B cell (primary cell): Measurements from ENCODE around the gene RBBP8NL.

ENCODE experiments used
- EZH2 ChIP-seq: IDR thresholded peaks from 2 replicates; pipeline ENCODE4 v1.6.1; 2012; ENCODE audit warnings: borderline replicate concordance, low read depth, mild to moderate bottlenecking, moderate library complexity, low read length; ENCODE audit not compliant: insufficient read depth, poor library complexity, severe bottlenecking
- TF ChIP-seq, protein P1 (sequence below): fragments of 200-600 bp; IDR thresholded peaks from one replicate; pipeline ENCODE4 v1.8.0; 2022; ENCODE audit warnings: antibody characterized with exemption, mild to moderate bottlenecking

DNA sequence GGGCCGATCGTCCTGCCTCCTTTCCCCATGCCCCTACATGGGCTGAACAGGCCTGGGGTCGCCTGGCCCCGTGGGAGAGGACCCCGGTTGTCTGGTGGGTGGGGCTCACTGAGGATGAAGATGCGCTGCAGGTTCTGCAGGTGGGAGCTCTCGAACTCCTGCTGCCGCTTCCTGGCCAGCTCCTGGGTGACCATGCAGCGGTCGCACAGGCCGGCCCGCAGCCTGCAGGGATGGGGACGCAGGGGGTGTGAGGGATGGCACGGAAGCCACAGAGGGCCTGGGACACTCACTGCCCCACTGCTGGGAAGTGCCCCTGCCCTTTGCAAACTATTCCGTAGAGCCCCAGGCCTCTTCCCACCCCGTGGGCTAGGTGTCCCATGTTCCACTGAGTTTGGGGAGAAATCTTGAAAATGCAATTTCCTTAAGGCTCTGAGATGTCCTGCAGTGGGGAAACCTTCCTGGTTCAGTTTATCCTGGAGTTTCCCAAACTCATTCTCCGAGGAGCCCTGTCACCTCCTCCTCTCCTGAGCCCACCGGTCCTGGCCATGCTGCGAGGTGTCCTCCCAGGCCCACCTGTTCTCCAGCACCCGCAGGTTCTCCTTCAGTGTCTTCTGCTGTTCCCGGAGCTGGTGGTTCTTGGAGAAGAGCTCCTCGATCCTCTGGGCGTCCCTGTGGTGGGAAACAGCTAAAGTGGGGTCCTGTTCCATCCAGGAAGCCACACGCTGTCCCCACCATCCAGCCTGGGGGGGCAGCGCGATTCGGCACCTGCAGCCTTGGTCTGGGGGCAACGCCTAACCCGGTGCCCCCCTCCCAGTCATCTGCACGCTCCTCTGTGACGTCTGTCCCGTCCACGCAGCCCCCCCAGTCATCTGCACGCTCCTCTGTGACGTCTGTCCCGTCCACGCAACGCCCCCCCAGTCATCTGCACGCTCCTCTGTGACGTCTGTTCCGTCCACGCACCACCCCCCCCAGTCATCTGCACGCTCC is 10.4 kb downstream of the RBBP8NL start:
- TF ChIP-seq, protein P1, sequence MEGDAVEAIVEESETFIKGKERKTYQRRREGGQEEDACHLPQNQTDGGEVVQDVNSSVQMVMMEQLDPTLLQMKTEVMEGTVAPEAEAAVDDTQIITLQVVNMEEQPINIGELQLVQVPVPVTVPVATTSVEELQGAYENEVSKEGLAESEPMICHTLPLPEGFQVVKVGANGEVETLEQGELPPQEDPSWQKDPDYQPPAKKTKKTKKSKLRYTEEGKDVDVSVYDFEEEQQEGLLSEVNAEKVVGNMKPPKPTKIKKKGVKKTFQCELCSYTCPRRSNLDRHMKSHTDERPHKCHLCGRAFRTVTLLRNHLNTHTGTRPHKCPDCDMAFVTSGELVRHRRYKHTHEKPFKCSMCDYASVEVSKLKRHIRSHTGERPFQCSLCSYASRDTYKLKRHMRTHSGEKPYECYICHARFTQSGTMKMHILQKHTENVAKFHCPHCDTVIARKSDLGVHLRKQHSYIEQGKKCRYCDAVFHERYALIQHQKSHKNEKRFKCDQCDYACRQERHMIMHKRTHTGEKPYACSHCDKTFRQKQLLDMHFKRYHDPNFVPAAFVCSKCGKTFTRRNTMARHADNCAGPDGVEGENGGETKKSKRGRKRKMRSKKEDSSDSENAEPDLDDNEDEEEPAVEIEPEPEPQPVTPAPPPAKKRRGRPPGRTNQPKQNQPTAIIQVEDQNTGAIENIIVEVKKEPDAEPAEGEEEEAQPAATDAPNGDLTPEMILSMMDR: no peak
- no peak for TF ChIP-seq EZH2
